Hepatocyte (in vitro differentiated cells): Measurements from ENCODE around the gene FBXL7. TPM values are rescaled to one million over a fixed set of nuclear protein-coding genes. Genes with fewer than 3 reads are reported as not detected.

Source experiments
- DNase-seq: peaks from one replicate; pipeline ENCODE4 v3.0.0-alpha.2; 2016; ENCODE audit warnings: low spot score
- H2AFZ ChIP-seq: fragments of 200-600 bp; sonication (generic); 2 replicates; pipeline ENCODE4 v1.6.0; 2016; ENCODE audit warnings: antibody characterized with exemption, mild to moderate bottlenecking
- H3K27ac ChIP-seq: fragments of 200-600 bp; sonication (generic); 2 replicates; pipeline ENCODE4 v1.5.1; 2016; ENCODE audit warnings: mild to moderate bottlenecking
- H3K27me3 ChIP-seq: fragments of 200-600 bp; sonication (generic); 2 replicates; pipeline ENCODE4 v1.6.1; 2016
- H3K36me3 ChIP-seq: fragments of 200-600 bp; sonication (generic); replicated peaks from 2 replicates; pipeline ENCODE4 v1.5.1; 2016; ENCODE audit warnings: low read depth; ENCODE audit not compliant: insufficient read depth
- H3K4me1 ChIP-seq: fragments of 200-600 bp; sonication (generic); 2 replicates; pipeline ENCODE4 v1.5.1; 2016; ENCODE audit warnings: mild to moderate bottlenecking, moderate library complexity; ENCODE audit not compliant: insufficient read depth
- H3K4me2 ChIP-seq: fragments of 200-600 bp; sonication (generic); 2 replicates; pipeline ENCODE4 v1.6.0; 2016
- H3K4me3 ChIP-seq: fragments of 200-600 bp; sonication (generic); 2 replicates; pipeline ENCODE4 v1.5.1; 2016; ENCODE audit warnings: mild to moderate bottlenecking
- H3K79me2 ChIP-seq: fragments of 200-600 bp; sonication (generic); 2 replicates; pipeline ENCODE4 v1.6.0; 2017; ENCODE audit warnings: mild to moderate bottlenecking
- H3K9me2 ChIP-seq: fragments of 200-600 bp; sonication (generic); replicated peaks from 2 replicates; pipeline ENCODE4 v1.6.0; 2017; ENCODE audit warnings: mild to moderate bottlenecking; ENCODE audit not compliant: insufficient read depth
- H3K9me3 ChIP-seq: fragments of 200-600 bp; sonication (generic); 2 replicates; pipeline ENCODE4 v1.5.1; 2016; ENCODE audit warnings: low read depth, mild to moderate bottlenecking
- H4K20me1 ChIP-seq: fragments of 200-600 bp; sonication (generic); 2 replicates; pipeline ENCODE4 v1.6.0; 2016; ENCODE audit warnings: mild to moderate bottlenecking; ENCODE audit not compliant: insufficient read depth, poor library complexity, severe bottlenecking
- EZH2 ChIP-seq: fragments of 200-600 bp; sonication (generic); IDR thresholded peaks from 2 replicates; pipeline ENCODE4 v1.6.1; 2016; ENCODE audit warnings: antibody characterized with exemption, mild to moderate bottlenecking, borderline replicate concordance
- EZH2phosphoT487 ChIP-seq: fragments of 200-600 bp; sonication (generic); IDR thresholded peaks from one replicate; pipeline ENCODE4 v1.6.1; 2018; ENCODE audit warnings: antibody characterized with exemption, mild to moderate bottlenecking, low read depth, moderate library complexity; ENCODE audit not compliant: unreplicated experiment, severe bottlenecking
- WGBS: methylation state at CpG from one replicate; pipeline ENCODE4 v1.1.6; 2016; ENCODE audit warnings: low lambda C conversion rate; ENCODE audit errors: missing lambda C conversion rate; 5-methylcytosine and 5-hydroxymethylcytosine counted together
- polyA plus RNA-seq: library from polyadenylated mRNA; unstranded; fragments of >200 nt; fragmentation: Nextera tagmentation; extraction: Ambion mirVana; gene quantifications from 2 replicates; pipeline ENCODE4 v1.2.1, GENCODE V29; 2016
- total RNA-seq: library from RNA; depleted of rRNA; stranded (reverse); fragments of >200 nt; gene quantifications from 2 replicates; pipeline ENCODE4 v1.2.3, GENCODE V29; 2014
- TF ChIP-seq, protein P1 (sequence below): fragments of 200-600 bp; sonication (generic); IDR thresholded peaks from 2 replicates; pipeline ENCODE4 v1.5.1; 2016; ENCODE audit warnings: antibody characterized with exemption, mild to moderate bottlenecking; ENCODE audit not compliant: poor library complexity

FBXL7 gene
- total and polyA plus RNA-seq, 2 experiments from 2014 or later = 8.4 to 10.3 TPM

DNA sequence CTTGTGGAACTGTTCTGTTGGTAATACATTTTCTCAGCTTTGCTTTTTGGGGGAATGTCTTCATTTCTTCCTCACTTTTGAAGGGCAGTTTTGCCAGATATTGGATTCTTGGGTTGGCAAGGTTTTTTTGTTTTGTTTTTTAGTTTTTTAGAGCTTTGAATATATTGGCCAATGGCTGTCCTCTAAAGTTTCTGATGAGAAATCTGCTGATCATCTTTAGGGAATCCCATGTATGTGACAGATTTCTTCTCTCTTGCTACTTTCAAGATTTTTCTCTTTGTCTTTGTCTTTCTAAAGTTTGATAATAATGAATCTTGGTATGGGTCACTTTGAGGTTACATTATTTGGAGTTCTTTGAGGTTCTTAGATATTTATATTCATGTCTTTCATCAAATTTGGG is 227.4 kb downstream of the FBXL7 start:
- no peak overlapping the region for H2AFZ ChIP-seq
- TF ChIP-seq EZH2 (no peak), EZH2phosphoT487 (no peak)
- TF ChIP-seq, protein P1, sequence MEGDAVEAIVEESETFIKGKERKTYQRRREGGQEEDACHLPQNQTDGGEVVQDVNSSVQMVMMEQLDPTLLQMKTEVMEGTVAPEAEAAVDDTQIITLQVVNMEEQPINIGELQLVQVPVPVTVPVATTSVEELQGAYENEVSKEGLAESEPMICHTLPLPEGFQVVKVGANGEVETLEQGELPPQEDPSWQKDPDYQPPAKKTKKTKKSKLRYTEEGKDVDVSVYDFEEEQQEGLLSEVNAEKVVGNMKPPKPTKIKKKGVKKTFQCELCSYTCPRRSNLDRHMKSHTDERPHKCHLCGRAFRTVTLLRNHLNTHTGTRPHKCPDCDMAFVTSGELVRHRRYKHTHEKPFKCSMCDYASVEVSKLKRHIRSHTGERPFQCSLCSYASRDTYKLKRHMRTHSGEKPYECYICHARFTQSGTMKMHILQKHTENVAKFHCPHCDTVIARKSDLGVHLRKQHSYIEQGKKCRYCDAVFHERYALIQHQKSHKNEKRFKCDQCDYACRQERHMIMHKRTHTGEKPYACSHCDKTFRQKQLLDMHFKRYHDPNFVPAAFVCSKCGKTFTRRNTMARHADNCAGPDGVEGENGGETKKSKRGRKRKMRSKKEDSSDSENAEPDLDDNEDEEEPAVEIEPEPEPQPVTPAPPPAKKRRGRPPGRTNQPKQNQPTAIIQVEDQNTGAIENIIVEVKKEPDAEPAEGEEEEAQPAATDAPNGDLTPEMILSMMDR = no peak
- DNase-seq = no peak
- no peaks in the 10 kb centered on the region for H4K20me1 ChIP-seq
- no peaks in the 10 kb centered on the region for H3K4me1 ChIP-seq
- H3K27me3 ChIP-seq = no peaks in the 10 kb centered on the region
- peaks cover 13% of the 10 kb centered on the region for H3K9me3 ChIP-seq
- H3K27ac ChIP-seq = no peak overlapping the region
- H3K9me2 ChIP-seq = no peaks in the 10 kb centered on the region
- H3K79me2 ChIP-seq = peaks cover 3% of the 10 kb centered on the region
- H3K36me3 ChIP-seq = no peaks in the 10 kb centered on the region
- no peak overlapping the region for H3K4me3 ChIP-seq
- H3K4me2 ChIP-seq = no peak overlapping the region

DNA sequence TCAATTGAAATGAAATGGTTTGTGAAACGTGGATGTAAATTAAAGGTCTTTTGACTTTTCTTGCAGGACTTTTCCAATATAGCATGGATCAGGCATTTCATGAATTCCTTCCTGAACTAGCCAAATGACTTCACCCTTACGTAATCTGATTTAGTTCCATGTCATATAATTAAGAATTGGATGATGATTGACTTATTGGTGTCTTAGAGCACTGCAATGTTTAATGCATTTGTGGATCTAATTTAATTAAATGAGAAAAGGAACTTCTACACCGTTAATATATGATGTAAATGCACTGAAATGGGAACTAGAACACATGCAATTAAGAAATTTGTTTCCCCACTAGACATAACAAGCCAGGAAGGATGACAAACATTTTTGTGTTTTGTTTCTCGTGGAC is 228.8 kb downstream of the FBXL7 start:
- Histone ChIP-seq H3K4me3 (no peak overlapping the region), H3K36me3 (no peaks in the 10 kb centered on the region), H3K27me3 (no peaks in the 10 kb centered on the region), H3K79me2 (peaks cover 3% of the 10 kb centered on the region), H3K4me1 (no peaks in the 10 kb centered on the region), H3K27ac (no peak overlapping the region), H2AFZ (no peak overlapping the region), H3K9me2 (no peaks in the 10 kb centered on the region), H3K4me2 (no peak overlapping the region), H4K20me1 (no peaks in the 10 kb centered on the region), H3K9me3 (peaks cover 13% of the 10 kb centered on the region)
- TF ChIP-seq EZH2phosphoT487 (no peak), EZH2 (no peak)
- TF ChIP-seq, protein P1 = no peak
- WGBS = 90% methylated on average over 4 of the region's 4 CpGs
- DNase-seq = no peak

DNA sequence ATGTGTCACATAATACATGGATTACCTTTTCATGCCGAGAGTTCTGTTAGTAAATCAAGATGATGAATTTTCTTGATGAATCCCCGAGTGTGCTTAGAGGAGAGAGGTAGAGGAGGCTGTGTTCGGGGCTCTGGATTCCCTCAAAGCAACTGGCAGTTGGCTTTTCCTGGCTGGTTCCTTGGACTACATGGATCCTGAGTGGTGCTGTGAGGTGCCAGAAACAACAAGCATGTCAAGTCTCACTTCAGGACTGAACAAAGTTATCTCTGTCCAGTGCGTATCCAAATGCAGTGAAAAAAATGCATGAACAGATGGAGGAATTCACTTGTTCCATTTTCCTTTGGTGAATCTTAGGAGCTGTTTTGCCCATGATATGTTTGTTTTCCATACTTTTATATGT is 231.7 kb downstream of the FBXL7 start:
- H3K27me3 ChIP-seq = no peaks in the 10 kb centered on the region
- peaks cover 2% of the 10 kb centered on the region for H3K4me1 ChIP-seq
- TF ChIP-seq EZH2 (no peak), EZH2phosphoT487 (no peak)
- TF ChIP-seq, protein P1 = no peak
- H3K79me2 ChIP-seq = no peaks in the 10 kb centered on the region
- no peak overlapping the region for H3K27ac ChIP-seq
- no peak for DNase-seq
- H3K4me3 ChIP-seq = no peak overlapping the region
- H2AFZ ChIP-seq = no peak overlapping the region
- no peaks in the 10 kb centered on the region for H4K20me1 ChIP-seq
- H3K36me3 ChIP-seq = no peaks in the 10 kb centered on the region
- 57% methylated on average over 4 of the region's 4 CpGs for WGBS
- no peaks in the 10 kb centered on the region for H3K9me2 ChIP-seq
- H3K9me3 ChIP-seq = peaks cover 6% of the 10 kb centered on the region
- no peak overlapping the region for H3K4me2 ChIP-seq

DNA sequence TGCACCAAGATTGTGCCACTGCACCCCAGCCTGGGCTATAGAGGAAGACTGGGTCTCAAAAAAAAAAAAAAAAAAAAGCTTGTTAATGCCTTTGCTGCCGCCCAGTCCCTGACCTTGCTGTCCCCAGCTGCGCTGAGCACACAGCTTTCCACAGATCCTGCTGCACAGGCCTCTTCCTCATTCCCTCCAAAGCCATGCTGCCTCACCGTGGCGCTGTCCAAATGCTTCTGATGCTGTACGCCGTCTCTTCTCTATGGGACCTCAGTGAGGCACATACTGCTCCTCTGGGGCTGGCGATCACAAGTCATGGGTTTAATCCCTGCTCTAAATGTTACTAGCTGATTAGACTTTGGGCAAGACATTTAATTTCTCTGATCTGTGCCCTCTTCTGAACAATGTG is 234.1 kb downstream of the FBXL7 start:
- Histone ChIP-seq H3K27me3 (no peaks in the 10 kb centered on the region), H2AFZ (no peak overlapping the region), H3K36me3 (no peaks in the 10 kb centered on the region), H3K4me3 (no peak overlapping the region), H3K27ac (no peak overlapping the region), H3K4me2 (no peak overlapping the region), H3K79me2 (no peaks in the 10 kb centered on the region), H3K4me1 (peaks cover 7% of the 10 kb centered on the region), H4K20me1 (no peaks in the 10 kb centered on the region), H3K9me2 (no peaks in the 10 kb centered on the region), H3K9me3 (no peaks in the 10 kb centered on the region)
- WGBS = 85% methylated on average over 7 of the region's 7 CpGs
- no peak for TF ChIP-seq EZH2phosphoT487
- no peak for TF ChIP-seq EZH2
- TF ChIP-seq, protein P1 = no peak
- no peak for DNase-seq
